SK-N-SH (cell line): ENCODE results near the gene PCMT1. TPM values are rescaled to one million over a fixed set of nuclear protein-coding genes. Genes with fewer than 3 reads are reported as not detected.

Experiments
- CTCF ChIA-PET: fragments of 300-600, 350-600 bp; formaldehyde crosslinking; extraction: SDS; loops from one replicate; lab custom pipeline; 2021; lab: Yijun Ruan, JAX
- POLR2A ChIA-PET: fragments of 350-600 bp; sonication (Branson Sonifier 250); formaldehyde crosslinking; extraction: SDS; loops from one replicate; lab custom pipeline; 2020; ENCODE audit warnings: antibody characterized with exemption, inconsistent platforms; lab: Yijun Ruan, JAX
- DNase-seq: peaks from one replicate; pipeline ENCODE4 v3.0.0; 2012
- H2AFZ ChIP-seq: fragments of 200-600 bp; sonication (generic); 2 replicates; pipeline ENCODE4 v1.8.1; 2016; ENCODE audit warnings: antibody characterized with exemption, mild to moderate bottlenecking, low read depth
- H3F3A ChIP-seq: fragments of 200-600 bp; sonication (generic); replicated peaks from 2 replicates; pipeline ENCODE3; 2016; ENCODE audit warnings: antibody characterized with exemption, mild to moderate bottlenecking; ENCODE audit not compliant: insufficient read depth
- H3K27ac ChIP-seq, 2 experiments: fragments of 200-500 bp in 1 of 2; fragments of 200-600 bp in 1 of 2; sonication (Bioruptor generic) in 1 of 2; sonication (generic), shearing (Covaris generic) in 1 of 2; 2 replicates each; pipeline versions ENCODE4 v1.5.1 to v1.6.1; 2014 to 2016; ENCODE audit warnings: low read depth in 2 of 2, inconsistent platforms in 1 of 2, low read length in 1 of 2, mild to moderate bottlenecking in 1 of 2, mixed read lengths in 1 of 2
- H3K27me3 ChIP-seq: fragments of 200-600 bp; sonication (generic), shearing (Covaris generic); 2 replicates; pipeline ENCODE4 v1.6.1; 2016; ENCODE audit warnings: mixed run types; ENCODE audit not compliant: insufficient read depth
- H3K36me3 ChIP-seq, 2 experiments: fragments of 200-500 bp in 1 of 2; fragments of 200-600 bp in 1 of 2; sonication (Bioruptor generic) in 1 of 2; sonication (generic) in 1 of 2; replicated peaks in 1 of 2; 2 replicates each; pipeline versions ENCODE3 to v1.5.1; 2014 to 2016; ENCODE audit warnings: low read length in 1 of 2, mild to moderate bottlenecking in 1 of 2; ENCODE audit not compliant: insufficient read depth in 2 of 2, control insufficient read depth in 1 of 2
- H3K4me1 ChIP-seq, 2 experiments: fragments of 200-500 bp in 1 of 2; fragments of 200-600 bp in 1 of 2; sonication (Bioruptor generic) in 1 of 2; sonication (generic), shearing (Covaris generic) in 1 of 2; 2 replicates each; pipeline versions ENCODE4 v1.5.1 to v1.6.1; 2014 to 2016; ENCODE audit warnings: low read depth in 1 of 2, low read length in 1 of 2, mixed run types in 1 of 2; ENCODE audit not compliant: insufficient read depth in 2 of 2, control insufficient read depth in 1 of 2
- H3K4me2 ChIP-seq: fragments of 200-600 bp; sonication (generic), shearing (Covaris generic); 2 replicates; pipeline ENCODE4 v1.6.1; 2017; ENCODE audit warnings: mixed run types
- H3K4me3 ChIP-seq, 2 experiments: fragments of 200-500 bp in 1 of 2; fragments of 200-600 bp in 1 of 2; sonication (Bioruptor generic) in 1 of 2; sonication (generic), shearing (Covaris generic) in 1 of 2; 2 replicates each; pipeline versions ENCODE4 v1.5.1 to v1.8.1; 2014 to 2016; ENCODE audit warnings: low read depth in 2 of 2, inconsistent platforms in 1 of 2, low read length in 1 of 2, mild to moderate bottlenecking in 1 of 2, mixed read lengths in 1 of 2, moderate library complexity in 1 of 2
- H3K79me2 ChIP-seq: fragments of 200-600 bp; sonication (generic); 2 replicates; pipeline ENCODE4 v1.8.1; 2017; ENCODE audit warnings: mild to moderate bottlenecking; ENCODE audit not compliant: insufficient read depth
- H3K9ac ChIP-seq: fragments of 200-600 bp; sonication (generic); 2 replicates; pipeline ENCODE4 v1.6.1; 2017; ENCODE audit warnings: mixed run types
- H3K9me2 ChIP-seq: fragments of 200-600 bp; sonication (generic); 2 replicates; pipeline ENCODE4 v1.6.1; 2017; ENCODE audit warnings: mixed run types
- H3K9me3 ChIP-seq: fragments of 200-600 bp; sonication (generic); 2 replicates; pipeline ENCODE4 v1.6.1; 2017; ENCODE audit warnings: mixed run types, mild to moderate bottlenecking, moderate library complexity
- H4K20me1 ChIP-seq: fragments of 200-600 bp; sonication (generic); 2 replicates; pipeline ENCODE4 v1.6.1; 2017; ENCODE audit warnings: mild to moderate bottlenecking, mixed run types; ENCODE audit not compliant: insufficient read depth
- CHD2 ChIP-seq: fragments of 150-350 bp; IDR thresholded peaks from 2 replicates; pipeline ENCODE4 v1.6.1; 2018; ENCODE audit warnings: low read length; ENCODE audit not compliant: partially characterized antibody
- CTCF ChIP-seq: fragments of 200-600 bp; sonication (generic); IDR thresholded peaks from 2 replicates; pipeline ENCODE4 v1.6.1; 2017; ENCODE audit warnings: antibody characterized with exemption, mild to moderate bottlenecking, moderate library complexity
- ELF1 ChIP-seq: IDR thresholded peaks from 2 replicates; pipeline ENCODE4 v1.4.0; 2012
- EP300 ChIP-seq, 2 experiments: IDR thresholded peaks; 2 replicates each; pipeline versions ENCODE4 v1.4.0 to v1.6.1; 2012; ENCODE audit warnings: borderline replicate concordance in 1 of 2, low read depth in 1 of 2, low read length in 1 of 2
- FOSL2 ChIP-seq: IDR thresholded peaks from 2 replicates; pipeline ENCODE4 v1.4.0; 2012; ENCODE audit warnings: low read depth, mild to moderate bottlenecking, moderate library complexity, borderline replicate concordance
- FOXM1 ChIP-seq: IDR thresholded peaks from 2 replicates; pipeline ENCODE4 v1.4.0; 2012; ENCODE audit warnings: low read depth, mild to moderate bottlenecking
- GABPA ChIP-seq: IDR thresholded peaks from 2 replicates; pipeline ENCODE4 v1.4.0; 2012; ENCODE audit warnings: low read depth, mild to moderate bottlenecking
- MAX ChIP-seq: IDR thresholded peaks from 2 replicates; pipeline ENCODE4 v1.4.0; 2012; ENCODE audit warnings: low read depth
- MXI1 ChIP-seq: IDR thresholded peaks from 2 replicates; pipeline ENCODE4 v1.6.1; 2012; ENCODE audit warnings: mild to moderate bottlenecking, low read depth, low read length, improper control_type of control experiment
- RAD21 ChIP-seq: IDR thresholded peaks from 2 replicates; pipeline ENCODE4 v1.6.1; 2012; ENCODE audit warnings: mild to moderate bottlenecking, low read length
- RCOR1 ChIP-seq: fragments of 150-350 bp; IDR thresholded peaks from 2 replicates; pipeline ENCODE4 v1.6.1; 2017; ENCODE audit warnings: antibody characterized with exemption, low read length
- REST ChIP-seq: IDR thresholded peaks from 2 replicates; pipeline ENCODE4 v1.6.1; 2012; ENCODE audit warnings: mild to moderate bottlenecking, low read depth, low read length, moderate library complexity
- RXRA ChIP-seq: IDR thresholded peaks from 2 replicates; pipeline ENCODE4 v1.4.0; 2012; ENCODE audit warnings: low read depth, mild to moderate bottlenecking, borderline replicate concordance
- SIN3A ChIP-seq: IDR thresholded peaks from 2 replicates; pipeline ENCODE4 v1.6.1; 2012; ENCODE audit warnings: low read depth, mild to moderate bottlenecking, low read length, moderate library complexity, borderline replicate concordance
- SMC3 ChIP-seq: IDR thresholded peaks from 2 replicates; pipeline ENCODE4 v1.6.1; 2012; ENCODE audit warnings: low read depth, low read length, improper control_type of control experiment
- YY1 ChIP-seq: IDR thresholded peaks from 2 replicates; pipeline ENCODE4 v1.4.0; 2012; ENCODE audit warnings: low read depth, mild to moderate bottlenecking
- ZBTB33 ChIP-seq: IDR thresholded peaks from 2 replicates; pipeline ENCODE4 v1.4.0; 2012; ENCODE audit warnings: low read depth, borderline replicate concordance
- WGBS: methylation state at CpG from one replicate; pipeline ENCODE4 v1.1.6; 2017; ENCODE audit warnings: low lambda C conversion rate; 5-methylcytosine and 5-hydroxymethylcytosine counted together
- polyA plus RNA-seq, 3 experiments: library from polyadenylated mRNA; depleted of rRNA; stranded (reverse); fragments of >200 nt; gene quantifications; 2 replicates each; pipeline ENCODE4 v1.2.3, GENCODE V29; 2012

PCMT1 gene
- polyA plus RNA-seq, 1 of the 3 experiments (the other 2 are of a cell fraction) = 190 TPM

- no peak for TF ChIP-seq REST
- no peak for TF ChIP-seq FOSL2
- TF ChIP-seq, all 33 proteins: peak for 0
These were observed 63.8 kb downstream of the PCMT1 start (continued) for GRCh38 chr6:149813351-149813750.

- CTCF ChIA-PET = no interaction called here
- Histone ChIP-seq H3F3A (peaks cover 6% of the 10 kb centered on the region), H3K4me3 (no peak overlapping the region), H3K27ac (no peak overlapping the region), H2AFZ (no peak overlapping the region), H3K4me1 (no peaks in the 10 kb centered on the region), H3K4me2 (no peak overlapping the region), H3K79me2 (no peaks in the 10 kb centered on the region), H3K27me3 (no peaks in the 10 kb centered on the region), H3K36me3 (peaks cover 14 to 32% of the 10 kb centered on the region in 2 experiments), H3K9me2 (no peaks in the 10 kb centered on the region), H3K9me3 (no peaks in the 10 kb centered on the region), H3K9ac (no peak overlapping the region), H4K20me1 (no peaks in the 10 kb centered on the region)
- TF ChIP-seq CHD2 = no peak
- no peak for TF ChIP-seq RCOR1
- TF ChIP-seq FOSL2 = no peak
- no peak for TF ChIP-seq GABPA
- TF ChIP-seq RXRA = no peak
- TF ChIP-seq YY1 = no peak
- no peak for TF ChIP-seq ELF1
- no peak for TF ChIP-seq RAD21
- TF ChIP-seq SIN3A = no peak
- no peak for TF ChIP-seq MXI1
- no peak for TF ChIP-seq EP300 (IDR thresholded peaks at IDR 0.05; ENCODE audit: borderline replicate concordance in 1 of 2, low read depth in 1 of 2, low read length in 1 of 2)
- TF ChIP-seq ZBTB33 = no peak
- TF ChIP-seq SMC3 = no peak
- TF ChIP-seq MAX = no peak
- TF ChIP-seq CTCF = no peak
- TF ChIP-seq FOXM1 = no peak
- no peak for DNase-seq
- POLR2A ChIA-PET = interaction anchor here (0.6 kb wide), 1 partner anchor 65 kb away, joined by 4 read pairs; no protein-coding TSS in a partner anchor
- 100% methylated on average over 4 of the region's 4 CpGs for WGBS
These were observed 66.2 kb downstream of the PCMT1 start for GRCh38 chr6:149815788-149816187.
